ENCODE results near the gene AP4S1.

- no peak for TF ChIP-seq CTCF (IDR thresholded peaks at IDR 0.05)
- TF ChIP-seq POLR2A (IDR thresholded peaks at IDR 0.05): no peak
These were observed 22.2 kb upstream of the AP4S1 start for GRCh38 chr14:31003284-31003683.
